ENCODE data around the gene NFIA. TPM values are rescaled to one million over a fixed set of nuclear protein-coding genes. Genes with fewer than 3 reads are reported as not detected.

Gene NFIA
- total RNA-seq, 4 donors from 2014 or later: 134 to 183 (median 148) TPM

- TF ChIP-seq EP300 (IDR thresholded peaks at IDR 0.05) (no peak), POLR2AphosphoS5 (IDR thresholded peaks at IDR 0.05) (no peak), POLR2A (IDR thresholded peaks at IDR 0.05; ENCODE audit: low read depth) (no peak)
- TF ChIP-seq, protein P1, sequence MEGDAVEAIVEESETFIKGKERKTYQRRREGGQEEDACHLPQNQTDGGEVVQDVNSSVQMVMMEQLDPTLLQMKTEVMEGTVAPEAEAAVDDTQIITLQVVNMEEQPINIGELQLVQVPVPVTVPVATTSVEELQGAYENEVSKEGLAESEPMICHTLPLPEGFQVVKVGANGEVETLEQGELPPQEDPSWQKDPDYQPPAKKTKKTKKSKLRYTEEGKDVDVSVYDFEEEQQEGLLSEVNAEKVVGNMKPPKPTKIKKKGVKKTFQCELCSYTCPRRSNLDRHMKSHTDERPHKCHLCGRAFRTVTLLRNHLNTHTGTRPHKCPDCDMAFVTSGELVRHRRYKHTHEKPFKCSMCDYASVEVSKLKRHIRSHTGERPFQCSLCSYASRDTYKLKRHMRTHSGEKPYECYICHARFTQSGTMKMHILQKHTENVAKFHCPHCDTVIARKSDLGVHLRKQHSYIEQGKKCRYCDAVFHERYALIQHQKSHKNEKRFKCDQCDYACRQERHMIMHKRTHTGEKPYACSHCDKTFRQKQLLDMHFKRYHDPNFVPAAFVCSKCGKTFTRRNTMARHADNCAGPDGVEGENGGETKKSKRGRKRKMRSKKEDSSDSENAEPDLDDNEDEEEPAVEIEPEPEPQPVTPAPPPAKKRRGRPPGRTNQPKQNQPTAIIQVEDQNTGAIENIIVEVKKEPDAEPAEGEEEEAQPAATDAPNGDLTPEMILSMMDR (IDR thresholded peaks at IDR 0.05): no peak
- DNase-seq (ENCODE audit: extremely low spot score): no peak
- H3K4me3 ChIP-seq: no peak overlapping the region
- no peaks in the 10 kb centered on the region for H3K9me3 ChIP-seq
- H3K36me3 ChIP-seq: no peaks in the 10 kb centered on the region
- no peaks in the 10 kb centered on the region for H3K4me1 ChIP-seq
- H3K27ac ChIP-seq (replicated peaks in 1 of 4): no peak overlapping the region
- 89% methylated on average over 8 of the region's 8 CpGs for WGBS
- intact Hi-C loops (cut with DNase I): loop anchor here (10.0 kb wide), 1 partner anchor 136 kb away; no protein-coding TSS in a partner anchor
- no peaks in the 10 kb centered on the region for H3K27me3 ChIP-seq
Measured at GRCh38 chr1:61498342-61498741, 416.0 kb downstream of the NFIA start.

GRCh38 chr1:61501971-61502916, 419.9 kb downstream of the NFIA start:
- intact Hi-C loops (cut with DNase I): no loop called here
- Histone ChIP-seq H3K4me3 (no peak overlapping the region), H3K27me3 (no peaks in the 10 kb centered on the region), H3K36me3 (no peaks in the 10 kb centered on the region), H3K4me1 (no peaks in the 10 kb centered on the region), H3K27ac (replicated peaks in 1 of 4) (no peak overlapping the region), H3K9me3 (no peaks in the 10 kb centered on the region)
- peak; percentile 82 for DNase-seq (ENCODE audit: extremely low spot score)
- WGBS: 72% methylated on average over 12 of the region's 12 CpGs
- TF ChIP-seq EP300 (IDR thresholded peaks at IDR 0.05): no peak
- TF ChIP-seq, protein P1 (IDR thresholded peaks at IDR 0.05): no peak
- no peak for TF ChIP-seq POLR2A (IDR thresholded peaks at IDR 0.05; ENCODE audit: low read depth)
- TF ChIP-seq POLR2AphosphoS5 (IDR thresholded peaks at IDR 0.05): no peak

DNA sequence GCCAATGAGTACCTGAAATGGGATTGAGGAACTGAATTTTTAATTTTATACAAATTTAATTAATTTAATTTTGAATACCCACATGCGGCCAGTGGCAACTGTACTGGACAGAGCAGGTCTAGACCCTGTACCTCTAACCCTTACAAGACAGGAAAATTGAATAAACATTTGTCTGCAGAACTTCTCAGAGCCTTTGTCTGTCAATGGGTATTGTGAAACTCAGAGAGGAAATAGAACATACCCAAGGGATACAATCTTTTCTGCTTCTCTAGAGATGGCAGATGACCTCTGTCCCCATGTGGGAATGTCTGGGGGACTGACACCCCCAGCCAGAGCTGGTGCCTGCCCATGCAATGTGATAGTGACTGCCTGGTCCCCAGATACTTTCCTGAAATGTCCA, 421.9 kb downstream of the NFIA start:
- Histone ChIP-seq H3K9me3 (no peaks in the 10 kb centered on the region), H3K27ac (replicated peaks in 1 of 4) (no peak overlapping the region), H3K4me1 (no peaks in the 10 kb centered on the region), H3K36me3 (no peaks in the 10 kb centered on the region), H3K27me3 (no peaks in the 10 kb centered on the region), H3K4me3 (no peak overlapping the region)
- DNase-seq (ENCODE audit: extremely low spot score): no peak
- 100% methylated on average over 1 of the region's 1 CpG for WGBS
- intact Hi-C loops (cut with DNase I): no loop called here
- TF ChIP-seq POLR2AphosphoS5 (IDR thresholded peaks at IDR 0.05) (no peak), POLR2A (IDR thresholded peaks at IDR 0.05; ENCODE audit: low read depth) (no peak), EP300 (IDR thresholded peaks at IDR 0.05) (no peak)
- TF ChIP-seq, protein P1 (IDR thresholded peaks at IDR 0.05): no peak

DNA sequence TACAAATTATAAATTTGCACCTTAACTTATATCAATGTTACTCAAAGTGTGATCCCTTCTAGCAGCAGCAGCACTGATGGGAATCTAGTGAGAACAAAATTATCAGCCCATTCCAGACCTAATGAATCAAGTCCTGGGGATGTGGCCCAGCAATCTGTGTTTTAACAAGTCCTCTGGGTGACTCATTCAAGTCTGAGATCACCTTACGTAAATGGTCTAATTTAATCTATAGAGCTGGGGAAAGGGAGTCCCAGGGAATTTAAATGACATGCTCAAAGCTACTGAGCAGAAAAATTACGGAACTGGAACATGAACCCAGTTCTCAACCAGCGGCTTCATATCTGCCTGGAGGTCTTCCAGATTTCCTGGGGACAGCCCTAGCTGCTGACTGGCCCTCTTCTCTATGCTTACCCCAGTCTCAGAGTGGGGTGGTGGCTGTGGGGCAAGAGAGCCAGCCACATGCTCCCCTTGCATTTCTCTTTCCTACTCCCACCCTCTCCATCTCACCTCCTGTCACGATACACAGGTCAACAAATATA, 422.6 kb downstream of the NFIA start:
- DNase-seq (ENCODE audit: extremely low spot score): no peak
- WGBS: 85% methylated on average over 4 of the region's 4 CpGs
- Histone ChIP-seq H3K27ac (replicated peaks in 1 of 4) (no peak overlapping the region), H3K27me3 (no peaks in the 10 kb centered on the region), H3K9me3 (no peaks in the 10 kb centered on the region), H3K4me3 (no peak overlapping the region), H3K4me1 (no peaks in the 10 kb centered on the region), H3K36me3 (no peaks in the 10 kb centered on the region)
- TF ChIP-seq, protein P1 (IDR thresholded peaks at IDR 0.05): no peak
- TF ChIP-seq POLR2AphosphoS5 (IDR thresholded peaks at IDR 0.05) (no peak), EP300 (IDR thresholded peaks at IDR 0.05) (no peak), POLR2A (IDR thresholded peaks at IDR 0.05; ENCODE audit: low read depth) (no peak)
- intact Hi-C loops (cut with DNase I): no loop called here

All from esophagus muscularis mucosa (tissue), 4 donors.